EH (cell line): Measurements from ENCODE around the gene CCNL1.
A peak's percentile ranks its signal among the peaks of the same experiment; 100 is the strongest.

Experiments used
- DNase-seq: peaks from one replicate; pipeline ENCODE4 v3.0.0-alpha.2; 2015; ENCODE audit warnings: low read depth

CCNL1 gene

GRCh38 chr3:157122832-157123427, 37.0 kb downstream of the CCNL1 start:
- DNase-seq = no peak

DNA sequence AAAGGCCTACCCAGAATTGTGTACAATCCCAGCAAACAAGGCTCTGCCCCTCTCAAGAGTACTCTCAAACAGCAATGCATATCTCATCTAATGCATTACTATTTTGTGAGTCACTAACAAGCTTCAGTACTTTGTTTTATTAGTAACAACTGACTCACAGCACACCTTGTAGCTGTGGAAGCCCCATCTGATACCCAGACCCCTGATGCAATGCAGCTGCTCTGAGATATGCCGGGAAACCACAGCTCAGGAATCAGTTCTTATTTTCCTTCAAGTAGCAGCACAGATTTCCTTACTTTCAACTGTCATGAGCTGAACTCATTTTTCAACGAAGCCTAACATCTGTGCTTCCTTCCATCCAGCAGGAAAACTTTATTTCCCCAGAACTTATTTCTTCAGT, 37.8 kb downstream of the CCNL1 start:
- DNase-seq = peak; percentile 81

DNA sequence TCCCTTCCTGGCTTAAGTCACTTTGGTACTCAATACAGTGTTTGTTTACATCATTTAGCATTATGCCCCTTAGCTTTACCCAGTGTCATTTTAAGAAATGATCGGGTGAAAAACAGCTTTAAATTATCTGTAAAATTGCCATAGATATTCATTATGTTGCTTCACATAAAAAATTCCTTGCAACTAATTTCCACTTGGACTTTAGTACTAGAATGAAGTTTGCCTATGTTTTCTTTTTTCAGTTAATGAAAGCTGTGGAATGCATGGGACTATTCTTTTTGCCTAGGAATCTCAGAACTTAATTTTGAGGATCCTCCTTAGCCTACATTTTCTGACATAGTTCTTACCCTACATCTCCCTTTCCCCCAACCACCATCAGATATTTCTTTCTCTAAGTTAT, 38.4 kb downstream of the CCNL1 start:
- DNase-seq = no peak

DNA sequence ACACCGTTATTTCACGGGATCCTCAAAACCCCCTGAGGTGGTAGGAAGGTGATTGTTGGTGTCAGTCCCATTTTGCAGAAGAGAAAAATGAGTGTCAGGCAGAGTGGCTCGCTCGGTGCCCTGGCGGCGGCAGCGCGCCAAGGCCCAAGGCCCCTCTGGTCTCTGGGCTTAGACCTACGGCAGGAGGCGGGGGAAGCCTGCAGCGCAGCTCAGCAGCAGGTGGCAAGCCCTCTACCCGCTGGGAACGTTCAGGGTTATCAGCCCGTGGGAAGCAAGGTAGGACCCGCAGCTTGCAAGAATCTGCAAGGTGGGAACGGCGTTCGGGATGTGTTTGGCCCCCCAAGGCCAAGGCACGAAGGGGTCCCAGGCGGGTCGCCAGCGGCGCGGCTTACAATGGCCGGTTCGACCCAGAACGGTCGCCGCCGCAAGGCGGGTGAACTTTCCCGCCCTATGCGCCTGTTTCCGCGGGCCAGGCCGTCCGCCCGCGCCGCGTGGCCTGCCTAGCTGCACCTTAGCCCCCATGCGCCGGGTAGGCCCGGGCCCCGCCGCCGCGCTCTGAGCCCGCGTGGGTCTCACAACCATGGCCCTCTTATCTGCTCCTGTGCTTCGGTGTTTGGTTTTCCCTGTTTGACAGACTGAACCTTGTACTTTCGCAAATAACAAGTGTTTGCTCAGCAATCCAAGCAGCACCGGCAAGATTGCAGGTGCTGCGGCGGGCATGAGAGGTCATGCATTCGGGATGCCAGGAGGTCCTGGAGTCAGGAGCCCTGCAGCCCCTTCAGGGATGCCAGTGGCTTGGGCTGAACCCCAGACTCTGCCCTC, 39.7 kb downstream of the CCNL1 start:
- no peak for DNase-seq

GRCh38 chr3:157119369-157119951, 40.5 kb downstream of the CCNL1 start:
- no peak for DNase-seq

DNA sequence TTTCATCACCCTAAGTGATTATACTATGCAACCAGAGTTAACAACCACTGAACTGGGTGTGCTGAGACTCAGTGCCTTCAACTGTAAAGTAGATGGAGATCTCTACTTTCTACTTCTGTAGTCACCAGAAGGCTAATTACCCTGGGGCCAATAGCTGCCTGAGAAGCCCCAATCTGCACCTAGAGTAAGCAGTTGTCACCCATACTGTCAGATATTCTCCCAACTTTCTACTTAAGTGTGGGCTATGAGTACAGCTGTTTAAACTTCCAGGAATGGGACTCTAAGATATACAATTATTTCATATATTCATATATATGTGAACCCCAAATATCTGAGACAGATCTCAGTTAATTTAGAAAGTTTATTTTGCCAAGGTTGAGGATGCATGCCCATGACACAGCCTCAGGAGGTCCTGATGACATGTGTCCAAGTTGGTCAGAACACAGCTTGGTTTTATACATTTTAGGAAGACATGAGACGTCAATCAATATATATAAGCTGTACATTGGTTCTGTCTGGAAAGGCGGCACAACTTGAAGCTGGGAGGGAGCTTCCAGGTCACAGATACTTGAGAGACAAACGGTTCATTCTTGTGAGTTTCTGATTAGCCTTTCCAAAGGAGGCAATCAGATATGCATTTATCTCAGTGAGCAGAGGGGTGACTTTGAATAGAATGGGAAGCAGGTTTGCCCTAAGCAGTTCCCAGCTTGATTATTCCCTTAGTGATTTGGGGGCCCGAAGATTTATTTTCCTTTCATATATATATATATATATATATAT, 41.9 kb downstream of the CCNL1 start:
- no peak for DNase-seq

DNA sequence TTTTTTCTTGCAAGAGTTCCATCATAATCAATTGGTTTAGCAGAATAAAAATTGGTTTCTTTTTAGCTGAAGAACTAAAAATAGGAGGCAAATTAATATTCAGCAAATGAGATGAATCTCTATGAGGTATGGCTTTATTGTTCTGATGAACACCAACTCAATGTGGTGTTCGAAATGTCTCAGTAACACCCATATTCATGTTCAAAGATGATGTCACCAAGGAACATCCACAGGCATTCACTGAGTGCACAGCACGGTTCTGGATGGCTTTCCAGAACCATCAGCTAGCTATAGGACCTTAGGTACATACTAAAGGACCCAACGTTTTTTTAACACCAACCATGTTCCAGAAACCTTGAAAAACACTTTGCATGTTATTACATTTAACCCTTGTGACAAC, 42.7 kb downstream of the CCNL1 start:
- no peak for DNase-seq

- DNase-seq = no peak
These were observed 43.9 kb downstream of the CCNL1 start for GRCh38 chr3:157116017-157116416.

DNA sequence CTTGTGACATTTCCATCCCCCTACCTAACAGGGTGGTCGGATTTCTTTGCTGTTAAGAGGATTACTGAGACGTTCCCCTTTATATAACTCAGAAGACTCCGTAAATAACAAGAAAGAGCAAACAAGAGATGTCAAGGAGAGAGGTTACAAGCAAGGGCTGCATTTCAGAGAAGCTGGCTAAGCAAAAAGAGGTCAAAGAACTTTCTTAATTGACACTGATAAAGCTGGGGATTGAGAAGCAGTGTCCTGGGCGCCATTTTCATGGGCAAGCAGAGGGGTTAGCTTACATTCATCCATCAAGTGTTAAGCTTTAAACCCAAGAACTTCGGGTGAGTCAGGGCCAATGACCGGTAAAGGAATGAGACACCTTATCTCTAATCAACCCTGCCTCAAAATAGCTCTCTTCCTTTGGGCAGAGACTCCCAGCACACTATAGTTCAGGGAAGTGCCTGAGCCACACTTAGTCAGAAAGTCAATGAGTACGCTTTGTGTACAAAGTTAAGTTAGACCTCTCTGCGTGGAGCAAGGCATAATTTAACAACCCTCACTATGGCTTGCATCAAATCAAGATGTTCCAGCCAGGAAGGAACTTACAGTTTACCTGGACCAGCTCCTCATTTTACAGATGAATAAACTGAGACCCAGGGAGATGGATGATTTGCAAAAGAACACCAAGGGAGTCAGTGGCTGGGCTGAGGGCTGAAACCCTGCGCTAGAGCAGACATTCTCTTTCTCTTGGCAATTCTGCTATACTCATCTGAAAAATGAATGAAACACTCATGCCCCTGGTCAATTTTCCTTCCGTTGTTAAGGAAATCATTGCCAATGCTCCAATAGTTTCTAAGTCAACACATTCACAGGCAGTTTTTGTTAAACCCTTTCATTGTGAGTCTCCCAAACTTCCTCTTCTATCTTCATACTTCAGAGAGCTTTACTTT, 44.6 kb downstream of the CCNL1 start:
- DNase-seq = peak; percentile 70

DNA sequence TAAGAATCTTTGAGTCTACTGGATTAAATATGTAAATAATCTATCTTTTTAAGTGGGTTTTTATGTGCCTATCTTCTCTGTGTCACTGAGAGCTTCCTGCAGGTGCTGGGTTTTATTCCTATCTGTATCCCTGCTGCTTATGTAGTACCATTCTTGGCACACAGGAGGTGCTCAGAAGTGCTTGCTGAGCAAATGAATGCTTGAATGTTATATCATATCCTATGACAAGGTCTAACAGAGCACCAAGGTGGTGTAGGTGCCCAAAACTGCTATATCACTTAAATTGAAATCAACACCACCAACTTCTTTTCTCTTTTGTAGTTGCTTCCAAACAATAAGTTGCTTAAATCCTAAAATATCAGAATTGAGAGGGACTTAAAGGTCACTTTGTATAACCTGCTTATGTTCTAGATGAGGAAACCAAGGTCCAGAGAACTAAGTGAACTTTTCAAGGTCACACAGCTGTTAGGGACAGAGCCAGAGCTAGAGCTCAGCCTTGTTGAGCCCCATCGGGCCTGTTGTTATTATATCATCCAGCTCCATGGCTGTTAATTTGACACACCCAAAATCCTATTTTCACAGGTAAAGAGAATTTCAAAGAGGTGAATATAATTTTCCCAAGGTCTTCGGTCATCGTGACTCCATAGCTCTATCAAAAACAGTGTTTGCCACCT, 46.0 kb downstream of the CCNL1 start:
- DNase-seq = no peak

DNA sequence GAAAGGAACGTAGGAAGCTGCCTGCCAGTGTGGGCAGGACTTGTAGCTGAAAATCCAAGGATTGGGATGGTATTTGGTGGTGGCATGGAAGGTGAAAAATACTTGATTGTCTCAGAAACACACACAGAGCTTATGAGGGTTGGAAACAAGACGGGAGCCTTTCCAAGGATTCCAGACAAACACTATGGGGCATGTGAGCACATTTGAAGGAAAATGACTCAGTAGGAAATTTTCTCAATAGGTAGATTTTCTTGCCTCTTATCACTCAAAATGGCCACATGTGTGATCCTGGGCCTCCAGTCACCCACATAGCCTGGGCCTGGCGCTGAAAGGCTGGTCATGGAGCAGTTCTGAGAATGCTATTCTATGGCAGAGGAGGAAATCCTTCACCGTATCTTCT, 47.4 kb downstream of the CCNL1 start:
- no peak for DNase-seq

DNA sequence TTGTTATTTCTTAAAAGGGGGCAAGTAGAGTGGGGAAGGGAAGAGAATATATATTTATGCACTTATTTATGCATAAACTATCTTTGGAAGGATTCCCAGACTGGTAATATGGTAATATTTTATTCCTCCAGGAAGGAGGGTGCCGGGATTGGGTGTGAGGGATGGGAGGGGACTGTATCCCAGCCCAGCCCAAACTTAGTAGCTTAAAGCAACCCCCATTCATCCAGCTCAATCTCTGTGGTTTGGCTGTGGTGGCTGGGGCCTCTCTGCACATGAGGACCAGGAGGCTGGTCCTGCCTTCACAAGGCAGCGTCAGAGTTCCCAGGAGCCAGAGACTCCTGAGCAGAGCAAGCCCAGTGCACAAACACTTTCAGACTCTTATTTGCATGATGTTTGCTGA, 48.4 kb downstream of the CCNL1 start:
- DNase-seq = no peak

DNA sequence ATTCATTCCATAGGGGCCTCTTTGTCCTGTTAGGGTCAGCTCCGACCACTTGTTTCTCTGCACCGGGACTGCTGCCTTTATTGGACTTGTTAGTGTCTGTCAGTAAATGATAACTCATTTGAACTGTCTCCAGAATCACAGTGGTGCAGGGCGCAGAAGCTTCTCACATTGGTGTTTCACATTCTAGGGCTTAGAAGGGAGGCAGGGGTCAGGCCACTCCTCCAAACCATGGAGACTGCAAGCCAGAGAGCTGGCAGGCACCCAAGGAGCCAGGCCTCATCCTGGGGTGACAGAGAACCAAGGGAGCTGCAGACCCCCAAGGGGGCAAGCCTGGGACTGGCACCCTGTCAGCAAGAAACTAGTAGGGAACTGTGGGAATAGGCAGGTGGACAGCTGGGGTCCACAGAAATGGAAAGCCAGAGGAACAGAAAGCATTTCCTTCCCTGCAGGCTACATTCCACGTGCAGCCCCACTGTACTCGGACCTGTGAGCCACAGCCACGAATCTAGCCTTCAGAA, 49.1 kb downstream of the CCNL1 start:
- DNase-seq = no peak

GRCh38 chr3:157109267-157110141, 50.4 kb downstream of the CCNL1 start:
- DNase-seq = no peak

DNA sequence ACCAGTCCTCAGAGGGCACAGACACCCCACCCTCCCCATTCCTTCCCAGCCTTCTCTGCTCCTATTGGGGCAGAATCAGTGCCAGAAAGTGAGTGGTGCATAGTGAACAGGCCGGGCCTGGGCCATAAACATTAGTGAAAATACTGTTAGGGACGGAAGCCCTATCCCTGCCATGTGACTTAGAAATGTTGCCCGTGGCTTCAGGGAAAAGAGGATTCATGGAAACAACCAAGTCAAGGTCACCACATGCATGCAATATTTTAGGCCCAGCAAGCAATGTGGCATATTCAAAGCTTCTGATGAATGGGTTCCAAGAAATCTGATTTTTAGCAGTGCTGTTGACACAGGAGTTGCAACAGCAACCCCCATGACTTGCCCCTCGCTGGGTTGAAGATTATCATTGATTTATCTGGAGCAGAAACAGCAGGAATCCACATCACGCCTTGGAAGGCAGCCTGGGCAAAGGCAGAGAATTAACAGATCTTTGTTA, 52.3 kb downstream of the CCNL1 start:
- DNase-seq = no peak

- no peak for DNase-seq
These were observed 52.9 kb downstream of the CCNL1 start for GRCh38 chr3:157107037-157107436.

- DNase-seq = no peak
These were observed 54.9 kb downstream of the CCNL1 start for GRCh38 chr3:157104928-157105652.

DNA sequence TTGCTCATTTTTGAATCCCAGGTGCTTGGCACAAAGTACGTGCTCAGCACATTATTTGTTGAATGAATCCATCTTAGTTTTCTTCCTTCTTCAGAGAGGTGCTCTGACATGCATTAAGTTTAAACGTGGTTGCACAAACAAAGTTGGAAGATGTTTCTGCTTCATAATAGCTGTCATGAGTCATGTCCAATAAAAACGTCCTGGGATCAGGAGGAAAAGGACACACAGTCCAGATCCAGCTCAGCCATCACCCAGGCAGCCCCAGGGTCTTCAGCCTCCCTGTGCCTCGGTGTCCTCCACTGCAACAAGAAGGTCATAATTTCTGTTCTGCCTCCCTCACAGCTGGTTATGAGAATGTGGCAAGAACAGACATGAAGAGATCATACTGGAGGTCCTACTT, 55.4 kb downstream of the CCNL1 start:
- DNase-seq = peak; percentile 74

GRCh38 chr3:157103860-157104259, 56.1 kb downstream of the CCNL1 start:
- no peak for DNase-seq
